Activated CD8-positive, alpha-beta memory T cell treated with anti-CD3 and anti-CD28 coated beads, Interleukin-2, amount 50 U/mL, for 4 hours (primary cell): ENCODE data around the gene BCL7A.
A peak's percentile ranks its signal among the peaks of the same experiment; 100 is the strongest.
"Not testable (repeated sequence)": the region's sequence is repeated elsewhere in the genome, so short reads cannot be mapped to it uniquely, and the experiment has no call there.

Experiments used
- DNase-seq: peaks from one replicate; pipeline ENCODE4 v3.0.0-alpha.2; 2020

The BCL7A gene

DNA sequence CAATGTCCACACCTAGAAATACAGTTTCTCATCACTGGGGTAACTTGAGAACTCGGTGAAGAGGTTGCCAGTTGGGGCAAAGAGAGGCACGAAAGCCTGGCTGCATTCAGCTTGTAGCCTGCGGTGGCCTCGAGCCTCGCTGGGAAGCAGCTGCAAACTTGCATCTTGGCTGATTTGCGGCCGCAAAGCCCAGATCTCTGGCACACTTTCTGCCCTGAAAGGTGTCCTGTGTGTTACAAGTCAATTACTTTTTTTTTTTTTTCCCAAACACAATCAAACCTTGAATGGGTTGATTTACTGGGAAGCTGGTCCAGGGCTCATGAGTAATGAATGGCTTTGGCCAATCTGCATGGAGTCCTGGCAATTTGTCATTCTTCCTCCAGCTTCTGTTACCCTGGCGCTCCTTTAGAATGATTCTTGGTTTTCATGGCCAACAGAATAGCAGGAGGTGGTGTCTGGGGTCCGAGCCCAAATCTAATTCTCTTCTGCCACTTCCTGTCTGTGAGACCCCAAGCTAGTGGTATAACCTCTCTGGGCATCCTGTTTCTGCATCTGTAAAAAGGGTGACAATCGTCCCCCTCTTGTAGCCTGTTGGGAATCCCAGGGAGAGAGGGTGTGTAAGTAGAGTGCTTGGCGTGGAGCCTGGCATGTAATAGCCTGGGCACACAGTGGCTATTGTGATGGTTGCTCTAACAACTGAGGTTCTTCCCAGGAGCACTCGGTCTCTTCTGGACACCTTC lies 6.7 kb downstream of the BCL7A start:
- no peak for DNase-seq

DNA sequence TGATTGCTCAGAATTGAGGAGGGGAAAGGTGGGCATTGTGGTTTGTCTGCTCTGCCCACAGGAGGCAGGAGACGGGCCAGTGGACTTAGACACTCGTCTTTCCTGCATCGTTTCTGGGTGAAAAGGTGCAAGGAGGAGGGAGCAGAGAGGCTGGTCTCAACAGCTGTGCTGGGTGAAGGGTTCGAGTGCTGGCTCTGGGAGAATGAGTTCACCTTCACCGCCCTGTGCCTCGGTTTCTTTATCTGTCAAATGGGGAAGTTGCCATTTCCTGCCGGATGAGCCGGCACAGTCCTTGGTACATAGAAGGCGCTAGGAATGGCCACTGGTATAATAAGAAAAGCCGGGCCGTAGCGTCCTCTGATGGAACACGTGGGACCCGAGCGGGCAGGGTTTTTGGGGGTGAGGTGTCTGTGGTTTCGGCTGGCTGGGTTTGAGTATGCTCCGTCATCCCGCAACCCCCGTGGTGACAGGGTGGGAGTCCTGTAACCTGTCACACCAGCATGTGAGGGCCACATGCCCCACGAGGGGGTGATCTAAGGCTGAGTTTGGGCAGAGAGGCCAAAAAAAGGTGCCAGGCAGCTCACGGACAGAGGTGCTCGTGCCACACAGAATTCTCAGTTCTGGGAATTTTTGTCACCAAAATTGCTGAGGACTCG lies 7.3 kb downstream of the BCL7A start:
- DNase-seq = no peak

DNA sequence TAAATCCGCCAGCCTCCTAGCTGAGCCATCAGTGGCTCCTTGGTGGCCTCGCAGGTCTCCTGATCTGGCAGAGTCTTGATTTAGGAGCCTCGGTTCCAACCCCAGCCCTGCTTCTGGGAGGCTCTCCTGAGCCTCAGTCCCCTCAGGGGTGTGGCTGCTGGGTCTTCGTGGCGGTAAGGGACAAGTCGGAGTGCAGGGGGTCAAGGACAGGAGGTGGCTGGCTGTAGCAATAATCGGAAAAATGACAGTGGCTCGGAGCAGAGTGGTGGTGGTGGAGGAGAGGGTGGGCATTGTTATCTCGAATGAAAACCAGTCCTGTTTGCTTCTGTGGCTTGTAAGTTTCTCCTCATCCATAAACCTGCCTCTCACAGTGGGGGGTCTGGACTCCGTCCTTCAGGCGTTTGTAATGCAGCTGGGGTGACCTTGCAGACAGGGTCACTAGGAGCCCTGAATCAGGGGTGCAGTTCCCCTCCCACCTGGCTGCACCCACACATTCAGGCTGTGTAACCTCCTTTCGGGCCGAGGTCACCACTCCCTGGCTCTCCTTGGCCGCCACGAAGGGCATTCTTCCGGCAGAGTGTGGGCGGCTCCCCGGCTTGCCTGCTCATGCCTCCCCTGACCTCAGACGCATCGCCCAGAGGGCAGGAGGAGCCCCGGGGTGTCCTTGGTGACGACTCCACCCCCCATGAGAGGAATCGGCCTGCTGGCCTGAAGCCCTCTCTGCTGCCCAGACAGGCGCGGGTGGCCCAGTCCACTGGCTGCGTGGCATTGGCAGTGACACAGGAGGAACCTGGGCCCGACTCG lies 8.1 kb downstream of the BCL7A start:
- DNase-seq = no peak

DNA sequence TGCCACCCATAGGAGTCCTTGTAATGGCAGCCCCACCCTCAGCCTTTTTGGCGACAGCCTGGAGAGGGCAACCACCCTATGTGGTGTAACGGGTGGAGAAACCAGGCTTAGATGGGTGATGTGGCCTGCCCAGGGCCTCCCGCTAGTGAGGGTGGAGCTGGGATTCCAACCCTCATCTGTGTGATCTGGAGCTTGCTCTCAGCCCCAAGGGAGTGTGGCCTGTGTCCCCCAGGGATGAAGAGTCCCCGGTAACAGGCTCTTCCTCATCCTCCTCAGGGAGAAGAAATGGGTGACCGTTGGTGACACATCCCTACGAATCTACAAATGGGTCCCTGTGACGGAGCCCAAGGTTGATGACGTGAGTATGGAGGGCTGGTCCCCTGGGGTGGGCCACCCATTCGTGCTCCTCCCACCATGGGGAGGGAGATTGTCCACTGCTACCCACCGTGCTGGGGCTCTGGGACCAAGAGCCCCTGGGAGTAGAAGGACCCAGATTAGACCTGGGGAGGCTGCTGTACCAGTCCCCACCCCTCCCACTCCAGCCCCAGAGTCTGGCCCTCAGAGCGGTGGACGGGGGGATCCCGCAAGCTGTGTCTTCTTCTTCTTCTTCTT lies 8.8 kb downstream of the BCL7A start:
- DNase-seq = no peak

DNA sequence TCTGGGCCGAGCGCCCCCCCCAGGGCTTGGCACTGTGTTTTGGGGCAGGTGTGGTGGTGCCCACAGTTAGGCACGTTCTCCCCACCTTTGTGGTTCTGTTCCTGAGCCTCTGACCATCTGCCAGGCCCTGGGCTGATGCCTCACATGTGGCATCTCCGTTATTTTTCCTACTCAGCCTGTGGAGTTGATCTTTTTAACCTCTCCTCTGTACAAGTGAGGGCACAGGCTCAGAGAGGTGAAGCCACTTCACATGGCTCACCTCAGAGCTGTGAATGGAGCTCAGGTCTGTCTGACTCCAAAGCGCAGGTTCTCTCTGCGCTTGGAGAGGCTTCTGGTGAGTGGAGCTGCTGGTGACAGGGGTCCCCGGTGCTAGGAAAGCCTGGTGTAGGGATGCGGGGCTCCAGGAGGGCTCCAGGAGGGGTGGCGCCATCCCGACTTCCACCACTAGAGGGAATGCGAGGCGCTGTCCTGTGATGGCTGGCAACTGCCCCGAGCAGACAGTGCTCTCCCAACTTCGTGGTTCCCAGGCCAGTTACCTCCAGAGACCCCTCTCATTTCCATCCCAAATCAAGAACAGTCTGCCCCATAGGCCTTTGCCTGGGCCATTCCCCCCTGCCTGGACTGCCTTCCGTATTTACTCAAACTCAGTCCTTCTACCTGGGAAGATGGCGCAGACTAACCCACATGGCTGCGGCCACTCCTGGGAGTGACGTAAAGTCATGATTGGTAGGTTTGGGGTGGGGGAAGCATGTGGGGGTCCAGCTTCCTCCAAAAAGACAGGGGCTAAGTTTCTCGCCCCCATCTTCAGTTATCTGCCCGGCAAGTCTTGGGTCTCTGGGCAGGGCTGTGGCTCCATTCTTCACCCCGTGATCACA lies 9.9 kb downstream of the BCL7A start:
- peak; percentile 64 for DNase-seq

DNA sequence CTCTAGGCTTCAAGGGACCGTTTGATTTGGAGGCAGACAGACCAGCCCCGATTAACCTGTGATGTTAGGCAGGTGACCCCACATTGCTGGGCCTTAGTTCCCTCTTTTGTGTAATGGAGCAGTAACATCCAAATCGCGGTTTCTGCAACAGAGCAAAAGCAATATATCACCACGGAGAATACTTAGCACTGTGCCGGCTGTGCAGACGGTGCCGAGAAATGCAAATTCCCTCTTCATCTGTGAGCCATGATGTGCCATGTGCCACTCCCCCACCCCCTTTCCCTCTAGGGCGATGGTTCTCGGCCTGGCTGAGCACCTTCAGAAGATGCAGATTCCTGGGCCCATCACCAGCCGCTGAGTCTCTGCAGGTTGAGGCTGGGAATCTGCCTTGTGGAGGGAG lies 10.9 kb downstream of the BCL7A start:
- no peak for DNase-seq

DNA sequence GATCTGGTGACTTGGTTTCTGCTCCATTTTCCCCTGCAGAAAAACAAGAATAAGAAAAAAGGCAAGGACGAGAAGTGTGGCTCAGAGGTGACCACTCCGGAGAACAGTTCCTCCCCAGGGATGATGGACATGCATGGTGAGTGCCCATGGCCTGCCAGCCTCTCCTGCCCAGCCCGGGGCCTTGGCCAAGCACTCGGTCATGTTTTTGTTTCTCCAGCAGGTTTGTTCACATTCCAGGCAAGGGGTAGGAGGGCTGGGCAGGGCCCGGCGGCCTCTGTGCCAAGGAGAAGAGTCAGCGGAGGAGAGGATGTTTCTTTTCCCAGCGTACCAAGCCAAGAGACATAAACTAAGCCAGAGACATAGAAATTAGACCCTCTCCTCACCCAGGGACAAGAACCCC lies 13.6 kb downstream of the BCL7A start:
- DNase-seq = no peak

DNA sequence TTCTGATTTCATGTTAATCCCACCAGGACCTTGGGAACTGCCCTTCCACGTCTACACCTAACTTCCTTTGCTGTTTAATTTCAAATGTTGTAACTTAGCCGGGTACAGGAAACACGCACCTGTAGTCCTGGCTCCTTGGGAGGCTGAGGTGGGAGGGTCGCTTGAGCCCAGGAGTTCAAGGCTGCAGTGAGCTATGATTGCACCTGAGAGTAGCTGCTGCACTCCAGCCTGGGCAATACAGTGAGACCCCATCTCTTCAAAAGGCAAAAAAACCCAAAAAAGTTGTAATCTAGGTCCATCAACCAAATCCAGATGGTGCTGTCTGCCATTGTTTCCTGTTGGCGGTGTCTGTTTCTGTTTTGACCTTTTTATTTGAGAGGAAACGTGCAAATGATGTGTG lies 14.5 kb downstream of the BCL7A start:
- no peak for DNase-seq

DNA sequence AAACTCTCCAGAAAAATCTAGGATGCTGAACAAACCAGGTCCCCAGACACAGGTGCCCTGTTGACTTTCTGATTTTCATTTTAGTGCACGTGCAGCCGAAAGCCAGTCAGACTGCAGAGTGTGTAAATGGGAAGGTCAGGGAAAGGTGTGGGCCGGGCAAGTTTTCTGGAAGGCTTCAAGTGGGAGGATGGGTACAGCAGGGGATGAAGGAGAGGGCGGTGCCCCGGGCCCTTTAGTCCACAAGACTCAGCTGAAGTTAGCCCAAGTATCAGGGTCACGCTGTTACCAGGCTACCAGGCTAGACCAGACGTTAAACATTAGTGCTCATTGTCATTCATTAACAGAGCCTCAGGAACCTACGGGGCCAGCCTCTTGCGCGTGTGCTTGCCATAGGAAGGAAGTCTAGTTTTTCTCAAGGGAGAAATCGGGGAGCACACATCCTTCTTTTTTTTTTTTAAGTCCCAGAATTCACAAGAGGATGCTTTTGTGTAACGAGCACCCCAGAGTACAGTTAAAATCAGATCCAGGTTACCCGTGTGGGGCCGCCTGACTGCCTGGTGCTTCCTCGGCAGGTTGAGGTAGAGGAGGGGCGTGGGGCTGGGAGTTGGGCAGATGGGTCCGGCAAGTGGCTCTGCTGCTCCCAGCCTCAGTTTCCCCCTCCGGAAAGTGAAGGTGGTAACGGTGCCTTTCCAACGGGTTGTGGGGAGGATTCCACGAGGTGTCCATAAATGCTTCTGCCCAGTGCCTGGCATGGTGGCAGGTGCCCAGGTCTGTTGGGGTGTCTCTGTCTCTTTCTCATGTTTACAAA lies 19.1 kb downstream of the BCL7A start:
- DNase-seq = no peak

DNA sequence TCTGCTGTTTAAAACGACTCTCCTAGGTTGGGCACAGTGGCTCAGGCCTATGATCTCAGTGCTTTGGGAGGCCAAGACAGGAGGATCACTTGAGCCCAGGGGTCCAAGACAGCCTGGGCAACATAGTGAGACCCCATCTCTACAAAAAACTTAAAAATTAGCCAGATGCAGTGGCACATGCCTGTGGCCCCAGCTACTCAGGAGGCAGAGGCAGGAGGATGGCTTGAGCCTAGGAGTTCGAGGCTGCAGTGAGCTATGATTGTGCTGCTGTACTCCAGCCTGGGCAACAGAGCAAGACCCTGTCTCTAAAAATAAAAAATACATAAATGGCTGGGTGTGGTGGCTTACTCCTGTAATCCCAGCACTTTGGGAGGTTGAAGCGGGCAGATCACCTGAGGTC lies 19.8 kb downstream of the BCL7A start:
- not testable (repeated sequence) for DNase-seq

DNA sequence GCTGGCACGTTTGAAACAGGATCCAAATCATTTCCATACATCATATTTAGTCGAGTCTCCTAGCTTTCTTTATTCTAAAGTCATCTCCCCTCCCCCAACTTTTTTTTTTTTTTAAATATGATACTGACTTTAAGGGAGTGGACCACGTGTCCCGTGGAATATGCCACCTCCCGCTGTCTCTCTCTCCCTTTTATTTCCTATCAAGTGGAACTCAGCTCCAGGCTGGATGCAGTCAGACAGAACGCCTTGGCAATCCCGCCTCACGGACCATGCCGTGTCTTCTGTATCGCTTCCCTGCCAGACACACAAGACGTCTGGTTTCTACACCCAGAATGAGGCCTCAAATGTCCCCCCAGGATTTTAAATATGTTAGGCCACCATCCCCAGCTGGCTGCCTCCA lies 21.2 kb downstream of the BCL7A start:
- no peak for DNase-seq

DNA sequence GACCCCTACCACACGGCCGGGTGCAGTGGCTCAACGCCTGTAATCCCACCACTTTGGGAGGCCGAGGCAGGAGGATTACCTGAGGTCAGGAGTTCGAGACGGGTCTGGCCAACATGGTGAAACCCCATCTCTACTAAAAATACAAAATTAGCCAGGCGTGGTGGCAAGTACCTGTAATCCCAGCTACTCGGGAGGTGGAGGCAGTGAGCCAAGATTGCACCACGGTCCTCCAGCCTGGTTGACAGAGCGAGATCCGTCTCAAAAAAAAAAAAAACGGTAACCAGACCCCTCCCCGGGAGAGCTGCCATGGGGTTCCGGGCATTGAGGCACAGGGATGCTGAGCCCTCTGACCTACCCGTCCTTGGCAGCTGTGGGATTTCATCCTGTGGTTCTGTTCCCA lies 21.8 kb downstream of the BCL7A start:
- DNase-seq = no peak

DNA sequence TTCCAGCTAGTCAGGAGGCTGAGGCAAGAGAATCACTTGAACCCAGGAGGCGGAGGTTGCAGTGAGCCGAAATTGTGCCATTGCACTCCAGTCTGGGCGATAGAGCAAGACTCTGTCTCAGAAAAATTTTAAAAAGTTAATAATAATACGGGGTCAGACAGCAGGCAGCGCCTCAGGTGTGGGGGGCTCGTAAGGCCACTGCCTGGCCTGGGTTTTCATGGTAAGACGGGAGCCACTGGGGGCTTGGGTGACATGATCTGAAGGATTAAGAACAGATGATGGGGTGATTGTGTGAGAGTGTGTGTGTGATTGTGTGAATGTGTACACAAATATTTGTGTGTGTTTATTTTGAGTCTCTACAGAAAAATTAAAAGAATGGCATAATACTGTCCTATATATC lies 23.6 kb downstream of the BCL7A start:
- DNase-seq = no peak

DNA sequence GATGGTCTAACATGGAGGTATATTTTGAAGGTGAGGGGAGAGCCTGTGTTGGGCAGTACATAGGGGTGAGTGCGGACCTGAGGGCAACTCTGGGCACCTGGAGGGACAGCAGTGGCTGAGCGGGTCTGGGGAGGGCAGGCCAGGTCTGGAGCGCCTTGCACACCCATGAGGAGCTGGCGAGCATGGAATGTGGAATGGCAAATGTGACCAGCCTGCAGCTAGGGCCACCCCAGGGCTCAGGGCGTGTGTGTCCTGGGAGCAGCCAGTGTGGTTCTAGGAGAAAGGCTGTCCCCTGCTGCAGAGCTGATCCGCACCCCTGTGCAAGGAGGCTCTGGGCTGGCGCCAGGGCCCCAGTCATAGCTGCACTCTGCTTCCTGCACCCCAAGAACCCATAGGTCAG lies 24.5 kb downstream of the BCL7A start:
- DNase-seq = no peak

DNA sequence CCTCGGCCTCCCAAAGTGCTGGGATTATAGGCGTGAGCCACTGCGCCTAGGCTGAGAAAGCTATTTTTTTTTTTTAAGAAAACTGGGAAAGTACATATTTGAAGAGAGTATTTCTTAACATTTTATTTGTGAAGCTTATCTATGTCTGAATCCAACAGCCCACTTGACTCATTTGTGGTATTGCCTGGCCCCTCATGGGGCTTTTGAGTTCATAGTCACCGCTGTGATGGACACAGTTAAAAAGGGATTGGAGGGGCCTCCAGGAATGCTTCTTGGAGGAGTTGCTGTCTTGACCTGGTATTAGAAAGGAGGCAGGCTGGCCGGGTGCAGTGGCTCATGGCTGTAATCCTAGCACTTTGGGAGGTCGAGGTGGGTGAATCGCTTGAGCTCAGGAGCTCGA lies 26.5 kb downstream of the BCL7A start:
- DNase-seq = no peak

DNA sequence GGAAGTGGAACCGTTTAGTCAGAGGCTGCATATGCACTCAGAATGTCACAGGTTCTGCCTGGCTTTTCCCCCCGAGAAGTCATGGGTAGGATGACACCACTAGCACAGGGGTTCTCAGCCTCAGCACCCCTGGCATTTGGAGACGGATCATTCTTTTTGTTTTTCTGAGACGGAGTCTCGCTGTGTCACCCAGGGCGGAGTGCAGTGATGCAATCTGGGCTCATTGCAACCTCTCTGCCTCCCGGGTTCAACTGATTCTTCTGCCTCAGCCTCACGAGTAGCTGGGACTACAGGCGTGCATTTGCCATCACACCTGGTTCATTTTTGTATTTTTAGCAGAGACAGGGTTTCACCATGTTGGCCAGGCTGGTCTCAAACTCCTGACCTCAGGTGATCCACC lies 28.1 kb downstream of the BCL7A start:
- no peak for DNase-seq

DNA sequence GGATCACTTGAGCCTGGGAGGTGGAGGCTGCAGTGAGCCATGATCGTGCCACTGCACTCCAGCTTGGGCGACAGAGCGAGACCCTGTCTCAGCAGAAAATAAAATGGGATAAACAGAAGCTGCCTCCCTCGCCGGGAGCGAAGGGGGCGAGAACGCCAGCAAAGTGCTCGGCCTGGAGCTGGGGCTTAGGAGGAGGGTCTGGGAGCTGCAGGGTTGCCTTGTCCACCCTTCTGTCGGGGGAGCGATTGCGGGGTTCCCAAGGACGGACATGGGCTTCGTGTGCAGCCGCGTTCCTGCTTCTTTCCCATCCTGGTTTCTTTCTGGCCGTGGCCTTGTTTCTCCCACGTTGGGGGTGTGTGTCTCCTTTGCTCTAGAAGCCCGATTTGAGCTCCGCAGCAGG lies 29.0 kb downstream of the BCL7A start:
- no peak for DNase-seq

DNA sequence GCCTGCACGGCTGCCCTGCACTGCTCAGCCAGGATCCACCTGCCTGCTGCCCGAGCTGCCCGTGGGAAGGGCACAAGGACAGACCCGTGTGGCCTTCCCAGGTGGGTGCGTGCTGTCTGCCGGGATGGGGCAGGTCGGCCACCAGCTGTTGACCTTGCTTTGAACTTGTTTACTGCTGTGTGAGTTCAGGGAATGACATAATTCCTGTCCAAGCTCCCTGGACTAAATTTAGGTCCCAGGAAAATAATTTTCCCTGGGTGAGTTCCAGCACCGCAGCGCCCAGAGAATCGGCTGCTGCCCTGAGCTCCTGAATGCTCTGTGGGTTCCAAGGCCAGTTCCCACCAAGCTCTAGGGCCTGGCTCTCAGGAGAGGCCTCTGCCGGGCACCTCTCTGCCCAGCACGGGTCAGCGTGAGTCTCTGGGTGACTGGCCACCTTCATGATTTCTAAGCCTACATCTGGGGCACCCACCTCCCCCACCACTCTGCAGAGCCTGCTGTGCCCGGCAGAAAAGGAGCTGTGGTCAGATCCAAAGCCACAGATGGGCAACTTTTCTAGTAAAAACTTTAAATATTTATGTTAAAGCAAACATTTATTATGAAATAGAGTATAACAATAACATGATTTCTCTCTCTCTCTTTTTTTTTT lies 29.7 kb downstream of the BCL7A start:
- DNase-seq = no peak

DNA sequence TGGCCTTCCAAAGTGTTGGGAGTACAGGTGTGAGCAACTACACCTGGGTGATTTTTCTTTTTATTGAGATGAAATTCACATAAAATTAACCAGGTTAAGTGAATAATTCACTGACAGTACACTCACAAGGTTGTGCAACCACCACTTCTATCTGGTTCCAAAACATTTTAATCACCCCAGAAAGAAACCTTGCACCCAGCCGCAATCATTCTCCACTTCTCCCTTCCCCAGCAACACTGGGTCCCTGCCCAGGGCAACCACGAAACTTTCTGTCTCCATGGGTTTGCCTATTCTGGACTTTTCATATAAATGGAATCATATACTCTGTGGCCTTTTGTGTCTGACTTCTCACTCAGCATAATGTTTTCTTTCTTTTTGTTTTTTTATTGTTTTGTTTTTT lies 30.6 kb downstream of the BCL7A start:
- DNase-seq = no peak

DNA sequence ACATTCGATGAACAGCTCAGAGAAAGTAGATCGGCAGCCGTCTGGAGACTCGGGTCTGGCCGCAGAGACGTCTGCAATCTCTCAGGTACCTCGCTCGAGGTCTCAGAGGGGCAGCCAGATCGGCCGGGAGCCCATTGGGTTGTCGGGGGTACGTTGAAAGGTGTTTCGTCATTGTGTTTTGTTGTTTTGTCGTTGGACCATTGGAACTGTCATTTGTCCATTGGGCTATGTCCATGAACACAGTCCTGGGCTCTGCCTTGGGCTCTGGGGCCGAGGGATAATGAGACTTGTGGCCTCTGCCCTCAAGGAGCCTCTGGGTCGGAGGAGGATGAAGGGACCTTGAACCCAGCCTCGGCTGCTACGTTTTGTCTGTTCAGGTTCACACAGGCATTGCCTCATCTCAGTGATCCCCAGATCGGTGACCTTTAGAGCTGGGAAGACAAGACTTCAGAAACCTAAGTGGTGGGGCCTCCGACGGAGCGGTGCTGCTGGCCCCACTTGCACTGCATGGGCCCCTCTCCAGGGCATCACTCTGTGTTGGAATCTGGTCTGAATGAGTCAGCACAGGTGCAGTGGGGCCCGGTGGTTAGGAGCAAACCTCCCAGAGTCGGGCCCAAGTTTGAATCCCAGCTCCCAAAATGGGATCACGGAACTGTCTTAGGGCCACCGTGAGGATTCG lies 33.3 kb downstream of the BCL7A start:
- no peak for DNase-seq

DNA sequence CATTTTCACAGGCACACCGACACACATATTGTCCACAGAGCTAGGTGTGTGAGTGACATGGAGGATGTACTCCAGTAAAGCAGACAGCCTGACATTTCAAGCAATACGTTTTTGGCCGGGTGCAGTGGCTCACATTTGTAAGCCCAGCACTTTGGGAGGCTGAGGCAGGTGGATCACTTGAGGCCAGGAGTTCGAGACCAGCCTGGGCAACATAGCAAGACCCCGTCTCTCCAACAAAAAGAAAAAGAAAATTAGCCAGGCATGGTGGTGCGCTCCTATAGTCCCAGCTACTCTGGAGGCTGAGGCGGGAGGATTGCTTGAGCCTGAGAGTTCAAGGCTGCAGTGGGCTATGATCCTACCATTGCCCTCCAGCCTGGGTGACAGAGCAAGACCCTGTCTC lies 34.7 kb downstream of the BCL7A start:
- DNase-seq = not testable (repeated sequence)
